Uterus (tissue), 2 donors: ENCODE results near the gene ATP2A2.

Source experiments
- CTCF ChIP-seq, 4 experiments: fragments of 200-600 bp in 2 of 4; fragments of 450-650 bp in 2 of 4; sonication (generic) in 2 of 4; IDR thresholded peaks; one replicate each; pipeline ENCODE4 v1.5.1; 2016 to 2019; ENCODE audit warnings: antibody characterized with exemption in 4 of 4, mild to moderate bottlenecking in 2 of 4, moderate library complexity in 1 of 4
- POLR2A ChIP-seq, 2 donors: fragments of 450-650 bp; IDR thresholded peaks; one replicate each; pipeline ENCODE4 v1.6.1; 2016; ENCODE audit warnings: antibody characterized with exemption in 2 of 2, mild to moderate bottlenecking in 1 of 2, moderate library complexity in 1 of 2

- TF ChIP-seq CTCF (IDR thresholded peaks at IDR 0.05) (no peak), POLR2A (IDR thresholded peaks at IDR 0.05) (no peak)
These were observed 5.6 kb downstream of the ATP2A2 start for GRCh38 chr12:110286623-110287022.
